A549 (cell line): ENCODE data around the gene PDSS1. TPM values are rescaled to one million over a fixed set of nuclear protein-coding genes. Genes with fewer than 3 reads are reported as not detected.

ENCODE experiments used
- ATAC-seq, 2 experiments: fragments of 200-7000 bp in 1 of 2; fragments of >200 bp in 1 of 2; cut with Nextera tagmentation in 1 of 2; cut with Tn5 transposase in 1 of 2; 3 replicates each; pipeline versions ENCODE4 v1.8.0 to v1.9.1; 2018 to 2020; ENCODE audit warnings: mild to moderate bottlenecking in 1 of 2, moderate library complexity in 1 of 2
- CTCF ChIA-PET: fragments of 300-600 bp; sonication (Branson Sonifier 250); formaldehyde crosslinking; extraction: SDS; loops from one replicate; lab custom pipeline; 2021; ENCODE audit warnings: antibody characterized with exemption, inconsistent platforms; lab: Yijun Ruan, JAX
- POLR2A ChIA-PET: fragments of 350-600 bp; formaldehyde crosslinking; extraction: SDS; loops from one replicate; lab custom pipeline; 2021; ENCODE audit warnings: antibody characterized with exemption, inconsistent platforms; lab: Yijun Ruan, JAX
- DNase-seq, 2 experiments: peaks; one replicate each; pipeline versions ENCODE4 v3.0.0 to v3.0.0-alpha.2; 2011 to 2016; ENCODE audit warnings: low read depth in 1 of 2, low spot score in 1 of 2
- FAIRE-seq: peaks from 2 replicates; lab custom pipeline; 2011; peaks lifted over from hg19 to GRCh38; lab: Jason Lieb, UNC
- H3K27ac ChIP-seq, 2 experiments: fragments of >200 bp; sonication (Bioruptor Twin); formaldehyde crosslinking; 3 replicates each; pipeline ENCODE4 v1.5.1; 2016 to 2017
- H3K4me1 ChIP-seq: fragments of >200 bp; sonication (Bioruptor Twin); formaldehyde crosslinking; 3 replicates; pipeline ENCODE4 v1.6.1; 2016
- H3K4me2 ChIP-seq: fragments of >200 bp; sonication (Bioruptor Twin); formaldehyde crosslinking; 3 replicates; pipeline ENCODE4 v1.6.1; 2016
- H3K4me3 ChIP-seq: fragments of >200 bp; sonication (Bioruptor Twin); formaldehyde crosslinking; 3 replicates; pipeline ENCODE4 v1.5.1; 2016
- H3K9me3 ChIP-seq: fragments of >200 bp; sonication (Bioruptor Twin); formaldehyde crosslinking; 3 replicates; pipeline ENCODE4 v1.6.1; 2016
- BCL3 ChIP-seq: fragments of >200 bp; sonication (Bioruptor Twin); formaldehyde crosslinking; IDR thresholded peaks from 3 replicates; pipeline ENCODE4 v1.6.1; 2016
- CHD2 ChIP-seq: fragments of 150-350 bp; IDR thresholded peaks from 2 replicates; pipeline ENCODE4 v1.6.1; 2014; ENCODE audit warnings: low read length; ENCODE audit not compliant: partially characterized antibody
- CHD4 ChIP-seq: fragments of 200-600 bp; sonication (generic); IDR thresholded peaks from 2 replicates; pipeline ENCODE4 v1.6.1; 2016; ENCODE audit warnings: antibody characterized with exemption, mild to moderate bottlenecking, borderline replicate concordance
- CTCF ChIP-seq: fragments of >200 bp; sonication (Bioruptor Twin); formaldehyde crosslinking; IDR thresholded peaks from 3 replicates; pipeline ENCODE4 v1.5.1; 2016
- EHF ChIP-seq: fragments of 250-450 bp; sonication (Bioruptor Pico); IDR thresholded peaks from 2 replicates; pipeline ENCODE4 v1.5.0; 2020; ENCODE audit warnings: mild to moderate bottlenecking
- ESRRA ChIP-seq: fragments of 150-350 bp; IDR thresholded peaks from 2 replicates; pipeline ENCODE4 v1.6.1; 2014; ENCODE audit warnings: mild to moderate bottlenecking, low read length, borderline replicate concordance
- HDAC2 ChIP-seq: fragments of 200-600 bp; sonication (generic); IDR thresholded peaks from 2 replicates; pipeline ENCODE4 v1.6.1; 2016
- HEYL ChIP-seq: fragments of 250-450 bp; sonication (Bioruptor Pico); IDR thresholded peaks from 2 replicates; pipeline ENCODE4 v1.8.0; 2021; ENCODE audit warnings: mild to moderate bottlenecking, moderate library complexity
- HMGXB4 ChIP-seq: fragments of 250-450 bp; sonication (Bioruptor Pico); IDR thresholded peaks from 2 replicates; pipeline ENCODE4 v1.5.0; 2021; ENCODE audit warnings: mild to moderate bottlenecking, moderate library complexity, borderline replicate concordance
- HOXB13 ChIP-seq: fragments of 250-450 bp; sonication (Bioruptor Pico); IDR thresholded peaks from 2 replicates; pipeline ENCODE4 v1.5.0; 2020; ENCODE audit warnings: low read depth, mild to moderate bottlenecking, moderate library complexity
- HOXB5 ChIP-seq: fragments of 250-450 bp; sonication (Bioruptor Pico); IDR thresholded peaks from 2 replicates; pipeline ENCODE4 v1.5.0; 2020; ENCODE audit warnings: mild to moderate bottlenecking, moderate library complexity
- JUN ChIP-seq, 2 experiments: fragments of >200 bp; sonication (Bioruptor Twin); formaldehyde crosslinking; IDR thresholded peaks; 2 replicates in 1 of 2; 3 replicates in 1 of 2; pipeline ENCODE4 v1.6.1; 2016 to 2017
- KDM5A ChIP-seq: fragments of 200-600 bp; sonication (generic); IDR thresholded peaks from 2 replicates; pipeline ENCODE4 v1.6.1; 2016; ENCODE audit warnings: antibody characterized with exemption, mild to moderate bottlenecking
- MAZ ChIP-seq: fragments of 150-350 bp; IDR thresholded peaks from 2 replicates; pipeline ENCODE4 v1.6.1; 2014; ENCODE audit warnings: antibody characterized with exemption, low read depth, low read length, borderline replicate concordance
- NFE2L2 ChIP-seq: fragments of 150-350 bp; conservative IDR thresholded peaks from 2 replicates; pipeline ENCODE4 v1.6.1; 2014; ENCODE audit warnings: low read length
- NPAS2 ChIP-seq: fragments of 250-450 bp; sonication (Bioruptor Pico); IDR thresholded peaks from 2 replicates; pipeline ENCODE4 v1.8.0; 2022; ENCODE audit warnings: mild to moderate bottlenecking, moderate library complexity, borderline replicate concordance
- NR3C1 ChIP-seq: fragments of >200 bp; sonication (Bioruptor Twin); formaldehyde crosslinking; IDR thresholded peaks from 3 replicates; pipeline ENCODE4 v1.6.1; 2017
- PHF8 ChIP-seq: fragments of 200-600 bp; sonication (generic); IDR thresholded peaks from 2 replicates; pipeline ENCODE4 v1.6.1; 2016; ENCODE audit warnings: low read depth, mild to moderate bottlenecking, antibody characterized with exemption, moderate library complexity, borderline replicate concordance
- POLR2A ChIP-seq: IDR thresholded peaks from 2 replicates; pipeline ENCODE4 v1.6.1; 2012; ENCODE audit warnings: mild to moderate bottlenecking, low read length
- POLR2AphosphoS2 ChIP-seq: conservative IDR thresholded peaks from 2 replicates; pipeline ENCODE4 v1.6.1; 2012; ENCODE audit warnings: low read length, improper control_type of control experiment, inconsistent platforms
- RAD21 ChIP-seq, 2 experiments: fragments of >200 bp in 1 of 2; sonication (Bioruptor Twin) in 1 of 2; formaldehyde crosslinking in 1 of 2; IDR thresholded peaks in 1 of 2; conservative IDR thresholded peaks in 1 of 2; 2 replicates in 1 of 2; 3 replicates in 1 of 2; pipeline ENCODE4 v1.6.1; 2012 to 2018; ENCODE audit warnings: inconsistent platforms in 1 of 2
- RARB ChIP-seq: fragments of 250-450 bp; sonication (Bioruptor Pico); IDR thresholded peaks from 2 replicates; pipeline ENCODE4 v1.8.0; 2021; ENCODE audit warnings: mild to moderate bottlenecking, moderate library complexity
- SMC3 ChIP-seq: fragments of >200 bp; sonication (Bioruptor Twin); formaldehyde crosslinking; IDR thresholded peaks from 3 replicates; pipeline ENCODE4 v1.6.1; 2018; ENCODE audit warnings: inconsistent platforms
- TFCP2L1 ChIP-seq: fragments of 250-450 bp; sonication (Bioruptor Pico); IDR thresholded peaks from 2 replicates; pipeline ENCODE4 v1.5.0; 2021; ENCODE audit warnings: mild to moderate bottlenecking
- USF2 ChIP-seq: fragments of 450-650 bp; IDR thresholded peaks from 2 replicates; pipeline ENCODE4 v1.6.1; 2014; ENCODE audit warnings: antibody characterized with exemption
- ZC3H11A ChIP-seq: fragments of 450-650 bp; IDR thresholded peaks from 2 replicates; pipeline ENCODE4 v1.6.1; 2014; ENCODE audit warnings: antibody characterized with exemption, mild to moderate bottlenecking
- ZSCAN20 ChIP-seq: fragments of 250-450 bp; sonication (Bioruptor Pico); IDR thresholded peaks from 2 replicates; pipeline ENCODE4 v1.8.0; 2022; ENCODE audit warnings: mild to moderate bottlenecking, moderate library complexity
- WGBS: methylation state at CpG from one replicate; pipeline ENCODE4 v1.1.6; 2017; ENCODE audit errors: missing lambda C conversion rate; 5-methylcytosine and 5-hydroxymethylcytosine counted together
- polyA plus RNA-seq, 4 experiments: library from polyadenylated mRNA; depleted of rRNA in 3 of 4; stranded (reverse); fragments of >200 nt; fragmentation: RNase III in 1 of 4; extraction: RNeasy Plus Mini Kit Qiagen cat#74134 plus additional on column Dnase treatment in 1 of 4; gene quantifications; 2 replicates in 3 of 4; 3 replicates in 1 of 4; pipeline ENCODE4 v1.2.3, GENCODE V29; 2011 to 2017

PDSS1 gene
- polyA plus RNA-seq, 2 of the 4 experiments (the other 2 are of a cell fraction): 14.9 to 24.8 TPM

GRCh38 chr10:26741368-26741767 lies 43.9 kb downstream of the PDSS1 start (continued):
- no peak for TF ChIP-seq HMGXB4 (CRISPR knock-in tag)
- TF ChIP-seq CTCF: no peak
- TF ChIP-seq SMC3: no peak
- TF ChIP-seq USF2: no peak
- no peak for TF ChIP-seq RARB (CRISPR knock-in tag)
- TF ChIP-seq NFE2L2: no peak
- no peak for TF ChIP-seq RAD21 (conservative IDR thresholded peaks at IDR 0.05 in 1 of 2, IDR thresholded peaks at IDR 0.05 in 1 of 2)
- TF ChIP-seq KDM5A: no peak
- no peak for TF ChIP-seq HDAC2
- TF ChIP-seq ESRRA: no peak
- TF ChIP-seq ZC3H11A: no peak
- no peak for TF ChIP-seq CHD2
- TF ChIP-seq, all 56 proteins: peak for 0

GRCh38 chr10:26743091-26743490 lies 45.6 kb downstream of the PDSS1 start:
- ChIA-PET CTCF (interaction anchor here (1.5 kb wide), 1 partner anchor 139 kb away, joined by 5 read pairs; no protein-coding TSS in a partner anchor), POLR2A (no interaction called here)
- Histone ChIP-seq H3K4me2 (no peak overlapping the region), H3K4me3 (no peak overlapping the region), H3K27ac (no peak overlapping the region), H3K4me1 (no peaks in the 10 kb centered on the region), H3K9me3 (no peaks in the 10 kb centered on the region)
- no peak for FAIRE-seq
- no peak for ATAC-seq
- 99% methylated on average over 2 of the region's 2 CpGs for WGBS
- TF ChIP-seq HEYL: no peak
- TF ChIP-seq RARB (CRISPR knock-in tag): no peak
- TF ChIP-seq JUN (IDR thresholded peaks at IDR 0.05): no peak
- no peak for TF ChIP-seq NPAS2
- no peak for DNase-seq

GRCh38 chr10:26743841-26744240 lies 46.3 kb downstream of the PDSS1 start:
- no peak for FAIRE-seq

More at GRCh38 chr10:26743841-26744240, 46.3 kb downstream of the PDSS1 start:
- no peak overlapping the region for H3K4me3 ChIP-seq
- POLR2A ChIA-PET: no interaction called here
- CTCF ChIA-PET: interaction anchor here (1.5 kb wide), 1 partner anchor 138 kb away, joined by 5 read pairs; no protein-coding TSS in a partner anchor
- H3K4me1 ChIP-seq: no peaks in the 10 kb centered on the region
- 83% methylated on average over 1 of the region's 1 CpG for WGBS
- no peak overlapping the region for H3K4me2 ChIP-seq
- TF ChIP-seq PHF8 (no peak), SMC3 (no peak), HOXB13 (CRISPR knock-in tag) (no peak), ZSCAN20 (CRISPR knock-in tag) (no peak), POLR2AphosphoS2 (no peak), ESRRA (no peak), CHD4 (no peak), RARB (CRISPR knock-in tag) (no peak), EHF (CRISPR knock-in tag) (no peak), HOXB5 (CRISPR knock-in tag) (no peak), NPAS2 (no peak), MAZ (no peak), ZC3H11A (no peak), POLR2A (no peak), USF2 (no peak), TFCP2L1 (CRISPR knock-in tag) (no peak), NR3C1 (no peak), BCL3 (no peak)
- no peaks in the 10 kb centered on the region for H3K9me3 ChIP-seq
- H3K27ac ChIP-seq: no peak overlapping the region
- DNase-seq (no peak), ATAC-seq (no peak)
